ENCODE data around the gene PIWIL4. TPM values are rescaled to one million over a fixed set of nuclear protein-coding genes. Genes with fewer than 3 reads are reported as not detected.

The PIWIL4 gene
- total and polyA plus RNA-seq, 9 of the 15 experiments (the other 6 are each of a cell fraction or from before 2014, with no cell fraction given), result 6.3 to 17.0 (median 10.8) TPM

- Histone ChIP-seq H3K27me3 (ENCODE audit: control insufficient read depth in 2 of 2, insufficient read depth in 2 of 2, low read length in 2 of 2) (no peaks in the 10 kb centered on the region; a peak in 1 of 5 replicates), H2AFZ (ENCODE audit: low read depth, low read length) (no peak overlapping the region), H3K4me1 (replicated peaks in 1 of 2; ENCODE audit: control insufficient read depth in 2 of 2, insufficient read depth in 2 of 2, low read length in 2 of 2) (no peaks in the 10 kb centered on the region), H3K4me3 (no peak overlapping the region), H3K9ac (ENCODE audit: insufficient read depth in 1 of 2, low read depth in 2 of 2, low read length in 2 of 2) (no peak overlapping the region), H3K4me2 (ENCODE audit: insufficient read depth, low read length) (no peak overlapping the region), H3K9me3 (replicated peaks; ENCODE audit: control insufficient read depth, insufficient read depth, low read depth, low read length) (no peaks in the 10 kb centered on the region), H3K79me2 (ENCODE audit: control insufficient read depth, insufficient read depth, low read length) (no peaks in the 10 kb centered on the region), H3K9me1 (ENCODE audit: control insufficient read depth, insufficient read depth, low read length) (no peaks in the 10 kb centered on the region), H3K27ac (ENCODE audit: extremely low read depth, low read depth, low read length) (no peak overlapping the region), H4K20me1 (replicated peaks; ENCODE audit: control insufficient read depth, insufficient read depth, low read length) (no peaks in the 10 kb centered on the region), H3K36me3 (ENCODE audit: control insufficient read depth, insufficient read depth, low read length) (peaks cover 12% of the 10 kb centered on the region; the same call in 2 of the 3 replicates)
- intact Hi-C loops (cut with micrococcal nuclease) (no loop called here), in situ Hi-C loops (cut with MboI) (no loop called here)
- DNase-seq (ENCODE audit: extremely low read depth in 1 of 4, low spot score in 3 of 4) (no peak), FAIRE-seq (no peak), ATAC-seq (no peak)
- ChIA-PET CTCF (ENCODE audit: low intra/inter-chr PET ratio) (no interaction called here), POLR2A (interaction anchor here (0.6 to 1.4 kb wide), 2 partner anchors 98 to 180 kb away, joined by 3 to 5 read pairs; partner anchors contain the start of gene AMOTL1)
- no TSS peak for BruUV-seq (replicated peaks)
- 15% methylated on average over 2 of the region's 2 CpGs for WGBS (ENCODE audit: insufficient coverage, low coverage, missing lambda C conversion rate)
- TF ChIP-seq NCOR1 (IDR thresholded peaks at IDR 0.05), result no peak
- TF ChIP-seq ZNF316 (IDR thresholded peaks at IDR 0.05), result no peak
- no peak for TF ChIP-seq RAD21 (CRISPR knock-in tag; conservative IDR thresholded peaks at IDR 0.05 in 1 of 2, IDR thresholded peaks at IDR 0.05 in 1 of 2)
- TF ChIP-seq ZNF354B (CRISPR knock-in tag; IDR thresholded peaks at IDR 0.05), result no peak
- no peak for TF ChIP-seq E2F4 (CRISPR knock-in tag; IDR thresholded peaks at IDR 0.05; ENCODE audit: low read depth)
- no peak for TF ChIP-seq ZBTB49 (CRISPR knock-in tag; IDR thresholded peaks at IDR 0.05; ENCODE audit: borderline replicate concordance)
- no peak for TF ChIP-seq ZBTB1 (CRISPR knock-in tag; IDR thresholded peaks at IDR 0.05; ENCODE audit: borderline replicate concordance, low read depth)
- no peak for TF ChIP-seq KHSRP (IDR thresholded peaks at IDR 0.05)
- TF ChIP-seq ZSCAN32 (CRISPR knock-in tag; IDR thresholded peaks at IDR 0.05), result no peak
- no peak for TF ChIP-seq ZBTB33 (CRISPR knock-in tag; IDR thresholded peaks at IDR 0.05)
- TF ChIP-seq MYNN (IDR thresholded peaks at IDR 0.05), result no peak
- no peak for TF ChIP-seq MYNN (CRISPR knock-in tag; IDR thresholded peaks at IDR 0.05)
- no peak for TF ChIP-seq BACH1 (tag; IDR thresholded peaks at IDR 0.05)
- TF ChIP-seq NFIX (CRISPR knock-in tag; IDR thresholded peaks at IDR 0.05; ENCODE audit: low read depth), result no peak
- no peak for TF ChIP-seq MCM2 (IDR thresholded peaks at IDR 0.05; ENCODE audit: low read depth)
- no peak for TF ChIP-seq HOMEZ (CRISPR knock-in tag; IDR thresholded peaks at IDR 0.05)
- TF ChIP-seq ZNF431 (CRISPR knock-in tag; IDR thresholded peaks at IDR 0.05), result no peak
- no peak for TF ChIP-seq NCOA1 (IDR thresholded peaks at IDR 0.05; ENCODE audit: low read depth)
Observed at GRCh38 chr11:94588366-94588942, 21.3 kb downstream of the PIWIL4 start.
